ENCODE results near the gene NMNAT2.

Gene NMNAT2

GRCh38 chr1:183203094-183203493 is 215.1 kb downstream of the NMNAT2 start:
- DNase-seq, result no peak

DNA sequence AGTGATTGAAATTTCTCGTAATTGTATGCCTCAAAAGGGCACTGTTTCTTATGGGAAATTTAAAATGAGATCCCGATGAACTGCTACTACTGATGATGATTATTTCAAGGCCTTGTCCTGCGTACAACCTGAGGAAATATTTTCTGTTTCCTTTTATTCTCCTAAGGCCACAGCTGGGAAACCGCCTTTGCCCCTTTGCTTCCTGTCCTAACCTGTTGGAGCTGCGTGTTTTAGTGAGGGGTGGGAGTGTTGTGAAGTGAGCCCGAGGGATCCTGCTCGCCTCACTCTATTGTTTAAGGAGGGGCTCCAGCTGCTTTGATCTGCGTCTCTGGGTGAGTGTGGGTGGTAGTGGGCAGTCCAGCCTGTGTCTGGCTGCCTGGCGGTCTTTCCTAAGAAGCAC is 217.7 kb downstream of the NMNAT2 start:
- DNase-seq, result no peak

- DNase-seq, result no peak
Observed at GRCh38 chr1:183199304-183199703, 218.9 kb downstream of the NMNAT2 start.

DNA sequence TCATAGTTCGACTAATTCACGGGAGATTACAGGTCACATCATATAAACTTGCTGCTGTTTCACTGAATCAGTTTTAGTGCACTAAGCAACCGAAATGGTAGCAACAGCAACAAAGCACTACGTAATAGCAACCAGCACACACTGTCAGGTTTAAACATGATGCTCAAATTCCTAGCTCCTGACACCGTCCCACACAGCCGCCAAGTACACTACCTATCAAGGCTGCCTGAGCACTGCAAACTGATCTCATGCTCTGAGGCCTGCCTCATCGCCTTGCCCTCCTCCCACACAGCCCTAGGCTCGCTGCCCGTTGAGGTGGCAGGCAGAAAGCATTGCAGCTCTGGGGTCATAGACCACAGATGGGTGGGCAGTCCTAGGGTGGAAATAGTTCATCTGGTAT is 219.7 kb downstream of the NMNAT2 start:
- DNase-seq, result no peak
